BJ (cell line): ENCODE results near the gene CUTA. TPM values are rescaled to one million over a fixed set of nuclear protein-coding genes. Genes with fewer than 3 reads are reported as not detected.

ENCODE experiments used
- CTCF ChIA-PET: fragments of 350-600 bp; formaldehyde crosslinking; extraction: SDS; loops from one replicate; lab custom pipeline; 2021; ENCODE audit warnings: antibody characterized with exemption, inconsistent platforms; lab: Yijun Ruan, JAX
- POLR2A ChIA-PET: fragments of 300-600 bp; sonication (Branson Sonifier 250); formaldehyde crosslinking; extraction: SDS; loops from one replicate; lab custom pipeline; 2021; ENCODE audit warnings: antibody characterized with exemption; lab: Charles Lee
- DNase-seq: peaks from one replicate; pipeline ENCODE4 v3.0.0-alpha.2; 2011; ENCODE audit warnings: low read depth
- H3K27me3 ChIP-seq: 2 replicates; pipeline ENCODE4 v1.6.0; 2011; ENCODE audit warnings: low read length; ENCODE audit not compliant: control insufficient read depth, insufficient read depth
- H3K36me3 ChIP-seq: 2 replicates; pipeline ENCODE4 v1.5.1; 2011; ENCODE audit warnings: low read length; ENCODE audit not compliant: control insufficient read depth, insufficient read depth
- H3K4me3 ChIP-seq: 2 replicates; pipeline ENCODE4 v1.5.1; 2011; ENCODE audit warnings: low read depth, mild to moderate bottlenecking, control low read depth, low read length
- CTCF ChIP-seq: IDR thresholded peaks from 2 replicates; pipeline ENCODE4 v1.5.1; 2011; ENCODE audit warnings: low read depth, mild to moderate bottlenecking, control low read depth, inconsistent platforms, low read length, moderate library complexity; ENCODE audit not compliant: insufficient read depth
- polyA plus RNA-seq: library from polyadenylated mRNA; depleted of rRNA; stranded (reverse); fragments of >200 nt; gene quantifications from 2 replicates; pipeline ENCODE4 v1.2.3, GENCODE V29; 2011

Gene CUTA
- polyA plus RNA-seq, 1 experiment = 369 TPM

- POLR2A ChIA-PET = no interaction called here
- DNase-seq = no peak
- peaks cover 20% of the 10 kb centered on the region for H3K36me3 ChIP-seq
- CTCF ChIA-PET = interaction anchor here (0.9 kb wide), 1 partner anchor 9 kb away, joined by 3 read pairs; no protein-coding TSS in a partner anchor
- no peak for TF ChIP-seq CTCF
- no peaks in the 10 kb centered on the region for H3K27me3 ChIP-seq
- no peak overlapping the region for H3K4me3 ChIP-seq
Observed at GRCh38 chr6:33432546-33432945, 14.6 kb upstream of the CUTA start.

GRCh38 chr6:33431880-33432541 is 14.1 kb upstream of the CUTA start:
- no peak for TF ChIP-seq CTCF
- DNase-seq = no peak
- ChIA-PET CTCF (interaction anchor here (0.9 kb wide), 1 partner anchor 10 kb away, joined by 3 read pairs; no protein-coding TSS in a partner anchor), POLR2A (no interaction called here)
- H3K36me3 ChIP-seq = peaks cover 18% of the 10 kb centered on the region
- no peak overlapping the region for H3K4me3 ChIP-seq
- no peaks in the 10 kb centered on the region for H3K27me3 ChIP-seq

GRCh38 chr6:33430991-33431879 is 13.3 kb upstream of the CUTA start:
- TF ChIP-seq CTCF = no peak
- ChIA-PET CTCF (interaction anchor here (1.3 kb wide), 1 partner anchor 13 kb away, joined by 6 read pairs; the partner anchor contains the start of gene CUTA), POLR2A (no interaction called here)
- no peak for DNase-seq
- H3K27me3 ChIP-seq = no peaks in the 10 kb centered on the region
- H3K4me3 ChIP-seq = no peak overlapping the region
- peaks cover 16% of the 10 kb centered on the region for H3K36me3 ChIP-seq

- H3K4me3 ChIP-seq = no peak overlapping the region
- H3K27me3 ChIP-seq = no peaks in the 10 kb centered on the region
- H3K36me3 ChIP-seq = peaks cover 11% of the 10 kb centered on the region
- ChIA-PET POLR2A (no interaction called here), CTCF (interaction anchor here (0.6 to 1.3 kb wide), 3 partner anchors 12 to 146 kb away, joined by 3 to 6 read pairs (median 3); partner anchors contain the start of gene CUTA)
- DNase-seq = no peak
- TF ChIP-seq CTCF = no peak
Observed at GRCh38 chr6:33430334-33430733, 12.4 kb upstream of the CUTA start.

GRCh38 chr6:33429750-33430052 is 11.8 kb upstream of the CUTA start:
- TF ChIP-seq CTCF = no peak
- CTCF ChIA-PET = interaction anchor here (0.6 to 0.9 kb wide), 3 partner anchors 46 to 147 kb away, joined by 3 read pairs; no protein-coding TSS in a partner anchor
- no peak overlapping the region for H3K4me3 ChIP-seq
- H3K27me3 ChIP-seq = no peaks in the 10 kb centered on the region
- no peak for DNase-seq
- peaks cover 8% of the 10 kb centered on the region for H3K36me3 ChIP-seq
- POLR2A ChIA-PET = no interaction called here
